Hepatocyte (in vitro differentiated cells): ENCODE results near the gene LRRC23. TPM values are rescaled to one million over a fixed set of nuclear protein-coding genes. Genes with fewer than 3 reads are reported as not detected.

Experiments
- DNase-seq: peaks from one replicate; pipeline ENCODE4 v3.0.0-alpha.2; 2016; ENCODE audit warnings: low spot score
- H2AFZ ChIP-seq: fragments of 200-600 bp; sonication (generic); 2 replicates; pipeline ENCODE4 v1.6.0; 2016; ENCODE audit warnings: antibody characterized with exemption, mild to moderate bottlenecking
- H3K27ac ChIP-seq: fragments of 200-600 bp; sonication (generic); 2 replicates; pipeline ENCODE4 v1.5.1; 2016; ENCODE audit warnings: mild to moderate bottlenecking
- H3K27me3 ChIP-seq: fragments of 200-600 bp; sonication (generic); 2 replicates; pipeline ENCODE4 v1.6.1; 2016
- H3K36me3 ChIP-seq: fragments of 200-600 bp; sonication (generic); replicated peaks from 2 replicates; pipeline ENCODE4 v1.5.1; 2016; ENCODE audit warnings: low read depth; ENCODE audit not compliant: insufficient read depth
- H3K4me1 ChIP-seq: fragments of 200-600 bp; sonication (generic); 2 replicates; pipeline ENCODE4 v1.5.1; 2016; ENCODE audit warnings: mild to moderate bottlenecking, moderate library complexity; ENCODE audit not compliant: insufficient read depth
- H3K4me2 ChIP-seq: fragments of 200-600 bp; sonication (generic); 2 replicates; pipeline ENCODE4 v1.6.0; 2016
- H3K4me3 ChIP-seq: fragments of 200-600 bp; sonication (generic); 2 replicates; pipeline ENCODE4 v1.5.1; 2016; ENCODE audit warnings: mild to moderate bottlenecking
- H3K79me2 ChIP-seq: fragments of 200-600 bp; sonication (generic); 2 replicates; pipeline ENCODE4 v1.6.0; 2017; ENCODE audit warnings: mild to moderate bottlenecking
- H3K9me2 ChIP-seq: fragments of 200-600 bp; sonication (generic); replicated peaks from 2 replicates; pipeline ENCODE4 v1.6.0; 2017; ENCODE audit warnings: mild to moderate bottlenecking; ENCODE audit not compliant: insufficient read depth
- H3K9me3 ChIP-seq: fragments of 200-600 bp; sonication (generic); 2 replicates; pipeline ENCODE4 v1.5.1; 2016; ENCODE audit warnings: low read depth, mild to moderate bottlenecking
- H4K20me1 ChIP-seq: fragments of 200-600 bp; sonication (generic); 2 replicates; pipeline ENCODE4 v1.6.0; 2016; ENCODE audit warnings: mild to moderate bottlenecking; ENCODE audit not compliant: insufficient read depth, poor library complexity, severe bottlenecking
- EZH2 ChIP-seq: fragments of 200-600 bp; sonication (generic); IDR thresholded peaks from 2 replicates; pipeline ENCODE4 v1.6.1; 2016; ENCODE audit warnings: antibody characterized with exemption, mild to moderate bottlenecking, borderline replicate concordance
- EZH2phosphoT487 ChIP-seq: fragments of 200-600 bp; sonication (generic); IDR thresholded peaks from one replicate; pipeline ENCODE4 v1.6.1; 2018; ENCODE audit warnings: antibody characterized with exemption, mild to moderate bottlenecking, low read depth, moderate library complexity; ENCODE audit not compliant: unreplicated experiment, severe bottlenecking
- WGBS: methylation state at CpG from one replicate; pipeline ENCODE4 v1.1.6; 2016; ENCODE audit warnings: low lambda C conversion rate; ENCODE audit errors: missing lambda C conversion rate; 5-methylcytosine and 5-hydroxymethylcytosine counted together
- polyA plus RNA-seq: library from polyadenylated mRNA; unstranded; fragments of >200 nt; fragmentation: Nextera tagmentation; extraction: Ambion mirVana; gene quantifications from 2 replicates; pipeline ENCODE4 v1.2.1, GENCODE V29; 2016
- total RNA-seq: library from RNA; depleted of rRNA; stranded (reverse); fragments of >200 nt; gene quantifications from 2 replicates; pipeline ENCODE4 v1.2.3, GENCODE V29; 2014
- TF ChIP-seq, protein P1 (sequence below): fragments of 200-600 bp; sonication (generic); IDR thresholded peaks from 2 replicates; pipeline ENCODE4 v1.5.1; 2016; ENCODE audit warnings: antibody characterized with exemption, mild to moderate bottlenecking; ENCODE audit not compliant: poor library complexity

Gene LRRC23
- total and polyA plus RNA-seq, 2 experiments from 2014 or later: 8.2 to 12.9 TPM

DNA sequence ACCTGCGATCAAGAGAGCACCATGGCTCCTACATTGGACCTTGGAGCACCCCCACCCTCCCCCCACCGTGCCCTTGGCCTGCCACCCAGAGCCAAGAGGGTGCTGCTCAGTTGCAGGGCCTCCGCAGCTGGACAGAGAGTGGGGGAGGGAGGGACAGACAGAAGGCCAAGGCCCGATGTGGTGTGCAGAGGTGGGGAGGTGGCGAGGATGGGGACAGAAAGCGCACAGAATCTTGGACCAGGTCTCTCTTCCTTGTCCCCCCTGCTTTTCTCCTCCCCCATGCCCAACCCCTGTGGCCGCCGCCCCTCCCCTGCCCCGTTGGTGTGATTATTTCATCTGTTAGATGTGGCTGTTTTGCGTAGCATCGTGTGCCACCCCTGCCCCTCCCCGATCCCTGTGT is 37.2 kb downstream of the LRRC23 start:
- H3K9me3 ChIP-seq: no peaks in the 10 kb centered on the region
- H2AFZ ChIP-seq: no peak overlapping the region
- TF ChIP-seq, protein P1, sequence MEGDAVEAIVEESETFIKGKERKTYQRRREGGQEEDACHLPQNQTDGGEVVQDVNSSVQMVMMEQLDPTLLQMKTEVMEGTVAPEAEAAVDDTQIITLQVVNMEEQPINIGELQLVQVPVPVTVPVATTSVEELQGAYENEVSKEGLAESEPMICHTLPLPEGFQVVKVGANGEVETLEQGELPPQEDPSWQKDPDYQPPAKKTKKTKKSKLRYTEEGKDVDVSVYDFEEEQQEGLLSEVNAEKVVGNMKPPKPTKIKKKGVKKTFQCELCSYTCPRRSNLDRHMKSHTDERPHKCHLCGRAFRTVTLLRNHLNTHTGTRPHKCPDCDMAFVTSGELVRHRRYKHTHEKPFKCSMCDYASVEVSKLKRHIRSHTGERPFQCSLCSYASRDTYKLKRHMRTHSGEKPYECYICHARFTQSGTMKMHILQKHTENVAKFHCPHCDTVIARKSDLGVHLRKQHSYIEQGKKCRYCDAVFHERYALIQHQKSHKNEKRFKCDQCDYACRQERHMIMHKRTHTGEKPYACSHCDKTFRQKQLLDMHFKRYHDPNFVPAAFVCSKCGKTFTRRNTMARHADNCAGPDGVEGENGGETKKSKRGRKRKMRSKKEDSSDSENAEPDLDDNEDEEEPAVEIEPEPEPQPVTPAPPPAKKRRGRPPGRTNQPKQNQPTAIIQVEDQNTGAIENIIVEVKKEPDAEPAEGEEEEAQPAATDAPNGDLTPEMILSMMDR: no peak
- TF ChIP-seq EZH2: no peak
- no peak for TF ChIP-seq EZH2phosphoT487
- no peak overlapping the region for H3K4me3 ChIP-seq
- 90% methylated on average over 6 of the region's 12 CpGs for WGBS
- no peaks in the 10 kb centered on the region for H4K20me1 ChIP-seq
- H3K36me3 ChIP-seq: no peaks in the 10 kb centered on the region
- no peak overlapping the region for H3K27ac ChIP-seq
- no peaks in the 10 kb centered on the region for H3K9me2 ChIP-seq
- DNase-seq: no peak
- no peak overlapping the region for H3K4me2 ChIP-seq
- no peaks in the 10 kb centered on the region for H3K27me3 ChIP-seq
- H3K79me2 ChIP-seq: peaks cover 29% of the 10 kb centered on the region
- peaks cover 27% of the 10 kb centered on the region for H3K4me1 ChIP-seq

DNA sequence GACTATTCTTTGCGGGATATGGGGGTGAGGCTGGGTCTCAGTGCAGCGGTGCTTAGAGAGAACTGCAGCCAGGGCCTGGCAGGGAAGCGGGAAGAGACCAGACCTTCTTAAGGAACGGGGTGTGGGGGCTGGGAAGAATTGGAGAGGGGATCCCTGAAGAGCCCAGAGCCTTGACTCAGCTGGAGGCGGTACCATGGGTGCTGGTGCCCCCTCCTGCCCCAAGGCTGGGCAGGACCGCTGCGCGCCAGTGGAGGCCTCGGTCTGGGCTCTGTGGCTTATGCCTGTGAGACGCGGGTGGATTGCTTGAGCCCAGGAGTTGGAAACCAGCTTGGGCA is 37.7 kb downstream of the LRRC23 start:
- H3K4me1 ChIP-seq: peaks cover 23% of the 10 kb centered on the region
- no peaks in the 10 kb centered on the region for H3K9me3 ChIP-seq
- H3K4me2 ChIP-seq: no peak overlapping the region
- peak overlapping the region; percentile 81 for H3K27ac ChIP-seq
- H4K20me1 ChIP-seq: no peaks in the 10 kb centered on the region
- no peaks in the 10 kb centered on the region for H3K36me3 ChIP-seq
- TF ChIP-seq EZH2phosphoT487 (no peak), EZH2 (no peak)
- TF ChIP-seq, protein P1: no peak
- no peak overlapping the region for H3K4me3 ChIP-seq
- 98% methylated on average over 11 of the region's 11 CpGs for WGBS
- no peaks in the 10 kb centered on the region for H3K9me2 ChIP-seq
- H3K79me2 ChIP-seq: peaks cover 28% of the 10 kb centered on the region
- H3K27me3 ChIP-seq: no peaks in the 10 kb centered on the region
- DNase-seq: no peak
- H2AFZ ChIP-seq: no peak overlapping the region

DNA sequence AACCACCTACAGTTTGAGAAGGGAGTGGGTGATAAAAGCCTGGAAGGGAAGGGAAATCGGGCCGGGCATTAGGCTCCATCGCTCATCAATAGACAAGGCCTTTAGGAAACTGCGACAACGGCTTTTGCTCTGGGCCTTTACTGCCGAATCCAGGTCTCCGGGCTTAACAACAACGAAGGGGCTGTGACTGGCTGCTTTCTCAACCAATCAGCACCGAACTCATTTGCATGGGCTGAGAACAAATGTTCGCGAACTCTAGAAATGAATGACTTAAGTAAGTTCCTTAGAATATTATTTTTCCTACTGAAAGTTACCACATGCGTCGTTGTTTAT is 38.7 kb downstream of the LRRC23 start:
- TF ChIP-seq, protein P1: no peak
- no peak for TF ChIP-seq EZH2phosphoT487
- no peak for TF ChIP-seq EZH2
- H3K4me3 ChIP-seq: no peak overlapping the region
- no peak overlapping the region for H2AFZ ChIP-seq
- H3K36me3 ChIP-seq: no peaks in the 10 kb centered on the region
- H3K4me2 ChIP-seq: peak overlapping the region; percentile 88
- H3K27me3 ChIP-seq: no peaks in the 10 kb centered on the region
- no peaks in the 10 kb centered on the region for H3K9me3 ChIP-seq
- peak overlapping the region; percentile 81 for H3K27ac ChIP-seq
- 3% methylated on average over 13 of the region's 13 CpGs for WGBS
- no peaks in the 10 kb centered on the region for H4K20me1 ChIP-seq
- H3K9me2 ChIP-seq: no peaks in the 10 kb centered on the region
- H3K4me1 ChIP-seq: peaks cover 19% of the 10 kb centered on the region
- peak; percentile 91 for DNase-seq
- H3K79me2 ChIP-seq: peaks cover 33% of the 10 kb centered on the region

DNA sequence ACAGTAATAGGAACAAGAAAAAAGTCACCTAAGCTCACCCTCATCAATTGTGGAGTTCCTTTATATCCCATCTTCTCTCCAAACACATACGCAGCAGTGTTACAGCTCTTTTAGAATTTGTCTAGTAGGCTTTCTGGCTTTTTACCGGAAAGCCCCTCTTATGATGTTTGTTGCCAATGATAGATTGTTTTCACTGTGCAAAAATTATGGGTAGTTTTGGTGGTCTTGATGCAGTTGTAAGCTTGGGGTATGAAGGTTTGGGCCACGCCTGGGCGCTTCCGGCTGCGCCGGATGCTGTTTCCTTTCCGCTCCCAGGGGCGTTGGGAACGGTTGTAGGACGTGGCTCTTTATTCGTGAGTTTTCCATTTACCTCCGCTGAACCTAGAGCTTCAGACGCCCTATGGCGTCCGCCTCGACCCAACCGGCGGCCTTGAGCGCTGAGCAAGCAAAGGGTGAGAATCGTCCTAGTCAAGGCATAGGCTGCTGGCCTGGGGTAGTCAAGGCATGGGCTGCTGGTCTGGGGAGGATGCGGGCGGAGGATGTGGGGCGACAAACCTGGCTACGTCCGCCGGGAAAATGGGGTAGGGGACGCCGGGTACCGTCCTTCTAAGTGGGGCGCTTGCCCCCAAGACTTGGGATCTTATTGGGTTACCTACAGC is 39.2 kb downstream of the LRRC23 start, which contains the start of the genes C12orf57 and RNU7-1:
Gene C12orf57 (plus strand): TSS at position 301 of the 659 bp plus-strand sequence. CDS start 100 bp downstream, at position 401.
Gene RNU7-1 (plus strand): TSS at position 95 of the 659 bp plus-strand sequence.
- Histone ChIP-seq H2AFZ (peak within 1 kb of the TSS; percentile 42), H3K27me3 (no peaks in the 10 kb centered on the region), H3K79me2 (peaks cover 28% of the 10 kb centered on the region), H3K27ac (peak within 1 kb of the TSS; percentile 81), H3K36me3 (no peaks in the 10 kb centered on the region), H3K9me3 (no peaks in the 10 kb centered on the region), H3K4me2 (peak within 1 kb of the TSS; percentile 88), H4K20me1 (no peaks in the 10 kb centered on the region), H3K4me3 (peak within 1 kb of the TSS; percentile 48), H3K4me1 (peaks cover 19% of the 10 kb centered on the region), H3K9me2 (no peaks in the 10 kb centered on the region)
- peak; percentile 89 for DNase-seq
- WGBS: under 1% methylated on average over 31 of the region's 31 CpGs
- TF ChIP-seq EZH2 (no peak), EZH2phosphoT487 (no peak)
- TF ChIP-seq, protein P1: no peak
